Calu3 (cell line): ENCODE data around the gene TIE1. TPM values are rescaled to one million over a fixed set of nuclear protein-coding genes. Genes with fewer than 3 reads are reported as not detected.

Experiments used
- BruUV-seq: library from RNA; stranded (reverse); fragments of 400-500 nt; replicated peaks from 2 replicates; lab custom pipeline; 2021; lab: Mats Ljungman, UMichigan
- CTCF ChIA-PET: fragments of 300-600 bp; sonication (Branson Sonifier 250); formaldehyde crosslinking; loops from one replicate; lab custom pipeline; 2022; ENCODE audit warnings: antibody characterized with exemption; lab: Charles Lee
- DNase-seq: peaks from one replicate; pipeline ENCODE4 v3.0.0; 2022
- H3K27ac Mint-ChIP-seq: one replicate; pipeline ENCODE4 v1.8.0; 2022; ENCODE audit warnings: mixed read lengths; ENCODE audit not compliant: unreplicated experiment
- H3K27me3 Mint-ChIP-seq: one replicate; pipeline ENCODE4 v1.8.0; 2022; ENCODE audit warnings: mixed read lengths; ENCODE audit not compliant: unreplicated experiment
- H3K36me3 Mint-ChIP-seq: one replicate; pipeline ENCODE4 v1.8.0; 2022; ENCODE audit warnings: mild to moderate bottlenecking, moderate library complexity, mixed read lengths; ENCODE audit not compliant: insufficient read depth, unreplicated experiment
- H3K4me1 Mint-ChIP-seq: one replicate; pipeline ENCODE4 v1.8.0; 2022; ENCODE audit warnings: mild to moderate bottlenecking, low read depth, mixed read lengths; ENCODE audit not compliant: unreplicated experiment
- H3K4me3 Mint-ChIP-seq: one replicate; pipeline ENCODE4 v1.8.0; 2022; ENCODE audit warnings: mild to moderate bottlenecking, low read depth, moderate library complexity, mixed read lengths; ENCODE audit not compliant: unreplicated experiment
- H3K9me3 Mint-ChIP-seq: one replicate; pipeline ENCODE4 v1.8.0; 2022; ENCODE audit warnings: low read depth, mixed read lengths; ENCODE audit not compliant: unreplicated experiment
- intact Hi-C: fragments of 100-400 bp; cut with micrococcal nuclease; formaldehyde crosslinking; loops from one replicate; pipeline ENCODE4 v1.10.0; 2022; ENCODE audit not compliant: unreplicated experiment
- total RNA-seq: library from RNA; stranded (reverse); gene quantifications from 2 replicates; pipeline ENCODE4 v1.2.3, GENCODE V29; 2022
- TF ChIP-seq, protein P1 (sequence below): fragments of 200-600 bp; IDR thresholded peaks from one replicate; pipeline ENCODE4 v1.8.0; 2022; ENCODE audit warnings: antibody characterized with exemption; ENCODE audit not compliant: unreplicated experiment

Gene TIE1
- total RNA-seq, 1 experiment from 2014 or later: not detected

DNA sequence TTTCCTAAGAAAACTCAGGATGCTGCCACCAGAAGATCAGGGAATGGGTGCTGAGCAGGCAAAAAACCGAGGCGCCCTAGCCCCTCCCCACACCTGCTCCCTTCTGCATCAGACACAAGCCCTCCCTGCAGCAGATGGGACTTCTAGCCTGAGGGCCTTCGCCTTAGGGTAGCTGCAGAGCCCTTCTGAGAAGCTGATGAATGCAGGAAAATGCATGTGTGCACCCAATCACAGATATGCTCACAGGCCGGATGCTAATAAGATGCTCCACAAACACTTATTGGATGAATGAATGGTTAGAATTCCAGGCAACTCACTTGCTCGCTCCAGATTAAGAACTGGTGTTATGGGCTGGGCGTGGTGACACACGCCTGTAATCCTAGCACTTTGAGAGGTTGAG is 8.6 kb upstream of the TIE1 start:
- no peaks in the 10 kb centered on the region for H3K27me3 Mint-ChIP-seq
- BruUV-seq: no TSS peak
- TF ChIP-seq, protein P1, sequence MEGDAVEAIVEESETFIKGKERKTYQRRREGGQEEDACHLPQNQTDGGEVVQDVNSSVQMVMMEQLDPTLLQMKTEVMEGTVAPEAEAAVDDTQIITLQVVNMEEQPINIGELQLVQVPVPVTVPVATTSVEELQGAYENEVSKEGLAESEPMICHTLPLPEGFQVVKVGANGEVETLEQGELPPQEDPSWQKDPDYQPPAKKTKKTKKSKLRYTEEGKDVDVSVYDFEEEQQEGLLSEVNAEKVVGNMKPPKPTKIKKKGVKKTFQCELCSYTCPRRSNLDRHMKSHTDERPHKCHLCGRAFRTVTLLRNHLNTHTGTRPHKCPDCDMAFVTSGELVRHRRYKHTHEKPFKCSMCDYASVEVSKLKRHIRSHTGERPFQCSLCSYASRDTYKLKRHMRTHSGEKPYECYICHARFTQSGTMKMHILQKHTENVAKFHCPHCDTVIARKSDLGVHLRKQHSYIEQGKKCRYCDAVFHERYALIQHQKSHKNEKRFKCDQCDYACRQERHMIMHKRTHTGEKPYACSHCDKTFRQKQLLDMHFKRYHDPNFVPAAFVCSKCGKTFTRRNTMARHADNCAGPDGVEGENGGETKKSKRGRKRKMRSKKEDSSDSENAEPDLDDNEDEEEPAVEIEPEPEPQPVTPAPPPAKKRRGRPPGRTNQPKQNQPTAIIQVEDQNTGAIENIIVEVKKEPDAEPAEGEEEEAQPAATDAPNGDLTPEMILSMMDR: no peak
- no peaks in the 10 kb centered on the region for H3K4me1 Mint-ChIP-seq
- intact Hi-C loops: no loop called here
- H3K9me3 Mint-ChIP-seq: no peaks in the 10 kb centered on the region
- CTCF ChIA-PET: interaction anchor here (0.7 kb wide), 1 partner anchor 26 kb away, joined by 6 read pairs; no protein-coding TSS in a partner anchor
- H3K36me3 Mint-ChIP-seq: no peaks in the 10 kb centered on the region
- no peak overlapping the region for H3K27ac Mint-ChIP-seq
- H3K4me3 Mint-ChIP-seq: no peak overlapping the region
- DNase-seq: no peak

DNA sequence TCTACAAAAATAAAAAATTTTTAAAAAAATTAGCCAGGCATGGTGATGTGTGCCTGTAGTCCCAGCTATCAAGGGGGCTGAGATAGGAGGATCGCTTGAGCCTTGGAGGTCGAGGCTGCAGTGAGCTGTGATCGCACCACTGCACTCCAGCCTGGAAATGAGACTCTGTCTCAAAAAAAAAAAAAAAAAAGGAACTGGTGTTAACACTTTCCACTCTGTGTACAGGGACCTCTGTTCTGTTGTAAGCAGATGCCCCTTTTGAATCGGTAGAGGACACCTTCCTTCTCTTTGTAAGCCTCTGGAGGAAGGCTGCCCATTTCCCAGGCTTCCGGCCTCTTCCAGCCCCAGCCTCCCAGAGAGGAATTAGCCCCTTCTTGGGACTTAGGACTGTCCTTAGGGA is 8.1 kb upstream of the TIE1 start:
- BruUV-seq: no TSS peak
- intact Hi-C loops: no loop called here

DNA sequence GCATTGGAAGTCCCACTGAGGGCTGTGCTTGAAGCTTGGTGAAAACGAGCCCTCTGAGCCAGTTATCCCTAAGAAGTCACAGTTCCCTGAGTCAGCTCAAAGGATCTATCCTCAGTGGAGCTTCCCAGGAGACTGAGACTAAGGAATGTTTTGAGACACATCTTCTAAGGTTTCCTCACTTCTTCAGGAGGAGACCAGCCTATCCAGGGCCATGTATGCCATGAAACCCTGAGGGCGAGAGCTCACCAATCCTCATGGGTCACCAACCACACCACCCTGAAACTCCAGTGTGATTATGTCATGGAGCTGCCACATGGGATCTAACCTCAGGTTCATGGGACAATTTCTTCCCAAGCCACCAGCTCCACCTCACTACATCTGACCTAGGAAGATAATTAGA is 7.6 kb upstream of the TIE1 start:
- DNase-seq: no peak
- CTCF ChIA-PET: interaction anchor here (0.6 kb wide), 1 partner anchor 34 kb away, joined by 6 read pairs; no protein-coding TSS in a partner anchor
- Mint-ChIP-seq H3K9me3 (no peaks in the 10 kb centered on the region), H3K4me1 (no peaks in the 10 kb centered on the region), H3K27ac (no peak overlapping the region), H3K4me3 (no peak overlapping the region), H3K36me3 (no peaks in the 10 kb centered on the region), H3K27me3 (no peaks in the 10 kb centered on the region)
- no TSS peak for BruUV-seq
- TF ChIP-seq, protein P1: no peak
- intact Hi-C loops: no loop called here

More for the DNA sequence above, 8.1 kb upstream of the TIE1 start:
- H3K4me1 Mint-ChIP-seq: no peaks in the 10 kb centered on the region
- H3K27me3 Mint-ChIP-seq: no peaks in the 10 kb centered on the region
- no peaks in the 10 kb centered on the region for H3K36me3 Mint-ChIP-seq
- no peak overlapping the region for H3K4me3 Mint-ChIP-seq
- no peak for DNase-seq
- CTCF ChIA-PET: interaction anchor here (0.6 to 0.7 kb wide), 2 partner anchors 26 to 34 kb away, joined by 6 read pairs; no protein-coding TSS in a partner anchor
- no peak overlapping the region for H3K27ac Mint-ChIP-seq
- H3K9me3 Mint-ChIP-seq: no peaks in the 10 kb centered on the region
- TF ChIP-seq, protein P1: no peak

DNA sequence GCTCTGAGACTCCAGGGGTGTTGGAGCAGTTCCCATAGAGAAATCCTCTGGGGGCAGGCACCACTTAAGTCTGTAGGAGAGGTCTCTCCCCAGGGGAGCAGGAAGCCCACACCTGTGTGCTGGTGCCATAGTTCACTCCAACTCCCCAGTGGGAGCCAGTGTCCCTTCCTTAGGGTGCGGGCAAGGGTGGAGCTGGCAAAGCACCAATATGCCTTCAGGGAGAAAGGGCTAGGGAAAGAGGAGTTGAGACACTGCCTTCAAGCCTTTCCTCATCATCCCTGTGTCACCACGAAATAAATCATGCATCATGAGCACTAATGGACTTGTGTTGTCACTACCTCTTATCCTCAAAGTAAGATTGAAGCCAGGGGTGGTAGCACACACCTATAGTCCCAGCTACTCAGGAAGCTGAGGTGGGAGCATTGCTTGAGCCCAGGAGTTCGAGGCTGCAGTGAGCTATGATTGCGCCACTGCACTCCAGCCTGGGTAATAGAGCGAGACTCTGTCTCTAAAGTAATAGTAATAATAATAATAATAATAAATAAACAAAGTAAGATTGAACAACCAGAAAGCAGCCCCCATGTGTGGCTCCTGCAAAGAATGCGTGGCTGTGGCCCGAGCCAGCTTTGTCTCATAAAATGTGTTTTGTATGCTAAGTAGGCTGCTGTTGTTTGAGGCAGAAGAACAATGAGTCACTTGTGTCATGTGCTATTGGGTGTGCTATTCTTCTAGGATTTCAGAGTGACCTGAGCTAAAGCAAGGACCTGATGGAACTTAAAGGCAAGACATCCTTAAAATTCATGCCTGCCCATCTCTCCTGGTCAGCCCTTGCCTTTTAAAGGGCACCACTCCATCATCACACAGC is 6.7 kb upstream of the TIE1 start:
- intact Hi-C loops: no loop called here
- no peak for DNase-seq
- BruUV-seq: no TSS peak
- no peaks in the 10 kb centered on the region for H3K4me1 Mint-ChIP-seq
- TF ChIP-seq, protein P1: no peak
- no peak overlapping the region for H3K4me3 Mint-ChIP-seq
- H3K27ac Mint-ChIP-seq: no peak overlapping the region
- no peaks in the 10 kb centered on the region for H3K9me3 Mint-ChIP-seq
- no peaks in the 10 kb centered on the region for H3K27me3 Mint-ChIP-seq
- CTCF ChIA-PET: interaction anchor here (2.0 kb wide), 1 partner anchor 9 kb away, joined by 11 read pairs; the partner anchor contains the start of gene C1orf210
- H3K36me3 Mint-ChIP-seq: no peaks in the 10 kb centered on the region
